ENCODE measurements around the gene SECISBP2L.

The SECISBP2L gene

GRCh38 chr15:49059491-49059890 lies 13.2 kb upstream of the SECISBP2L start:
- DNase-seq = no peak

DNA sequence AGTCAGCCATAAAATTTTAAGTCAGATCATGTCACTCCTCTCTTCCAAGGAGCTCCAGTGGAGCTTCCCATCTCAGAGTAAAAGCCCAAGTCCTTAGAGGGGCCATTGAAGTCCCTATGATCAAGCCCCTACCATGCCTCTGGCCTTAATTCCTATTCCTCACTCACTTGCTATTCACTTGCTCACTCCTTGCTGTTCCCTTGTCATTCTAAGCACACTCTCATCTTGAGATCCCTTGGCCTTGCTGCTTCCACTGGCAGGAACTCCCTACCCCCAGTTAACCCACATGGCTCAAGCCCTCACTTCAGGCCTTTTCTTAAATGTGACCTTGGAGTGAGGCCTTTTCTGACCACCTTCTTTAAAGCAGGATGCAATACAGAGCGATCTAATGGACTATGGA lies 12.3 kb upstream of the SECISBP2L start:
- DNase-seq = no peak

GRCh38 chr15:49055630-49056029 lies 9.4 kb upstream of the SECISBP2L start:
- no peak for DNase-seq

DNA sequence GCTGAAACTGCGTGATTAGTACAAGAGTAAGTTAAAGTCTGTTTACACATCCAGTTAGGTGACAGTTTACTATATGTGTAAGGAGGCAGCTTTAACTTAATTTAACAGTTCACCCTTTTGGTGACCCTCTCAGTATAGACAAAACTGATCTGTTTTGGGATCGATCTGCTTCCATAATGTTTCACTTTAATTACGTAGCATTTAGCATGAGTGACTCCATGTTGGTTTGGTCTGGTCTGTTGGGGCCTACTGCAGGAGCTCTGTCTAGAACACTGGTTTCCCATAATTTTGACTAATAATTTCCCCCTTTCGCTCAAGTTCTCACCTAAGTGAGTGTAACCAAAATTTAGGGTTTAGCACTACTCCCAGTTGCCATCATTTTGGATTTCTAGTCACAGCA lies 6.4 kb upstream of the SECISBP2L start:
- DNase-seq = no peak

DNA sequence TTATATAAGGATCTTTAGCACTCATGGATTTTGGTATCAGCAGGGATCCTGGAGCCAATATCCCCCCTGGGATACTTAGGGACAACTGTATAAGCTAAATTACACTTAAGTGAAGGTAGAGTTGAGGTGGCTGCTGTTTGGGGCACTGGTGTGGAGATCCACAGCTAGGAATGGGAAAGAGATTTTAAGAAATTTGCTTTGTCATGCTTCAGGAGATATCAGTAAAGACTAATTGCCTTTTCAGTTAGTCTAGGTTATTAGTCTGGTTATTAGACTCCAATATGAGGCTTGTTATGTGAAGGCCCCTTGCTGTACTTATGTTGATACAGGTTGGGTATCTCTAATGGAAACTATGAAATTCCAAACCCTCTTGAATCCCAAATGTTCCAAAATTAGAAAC lies 1.2 kb upstream of the SECISBP2L start:
- no peak for DNase-seq

DNA sequence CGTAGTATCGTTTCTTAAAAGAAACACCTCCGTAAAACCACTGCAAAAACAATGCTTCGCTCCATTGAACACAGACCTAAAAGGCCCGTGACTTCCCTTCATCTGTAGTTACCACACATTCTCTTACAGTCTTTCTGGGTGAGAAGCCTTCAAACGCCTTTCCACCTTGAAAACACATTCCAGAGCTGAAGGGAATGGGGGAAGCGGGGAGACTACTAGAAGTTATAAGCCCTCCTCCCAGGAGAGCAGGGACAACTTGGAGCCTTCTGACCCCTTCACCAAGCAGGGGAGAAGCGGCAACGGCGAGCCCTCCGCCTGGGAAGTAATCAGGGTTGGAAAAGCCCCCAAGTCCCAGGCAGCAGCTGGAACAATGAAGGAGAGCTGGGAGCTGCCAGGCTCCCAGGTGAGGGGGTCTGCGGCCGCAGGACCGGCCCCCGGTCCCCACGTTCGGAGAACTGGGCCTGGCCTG lies 461 bp downstream of the SECISBP2L start:
- peak; percentile 66 for DNase-seq

DNA sequence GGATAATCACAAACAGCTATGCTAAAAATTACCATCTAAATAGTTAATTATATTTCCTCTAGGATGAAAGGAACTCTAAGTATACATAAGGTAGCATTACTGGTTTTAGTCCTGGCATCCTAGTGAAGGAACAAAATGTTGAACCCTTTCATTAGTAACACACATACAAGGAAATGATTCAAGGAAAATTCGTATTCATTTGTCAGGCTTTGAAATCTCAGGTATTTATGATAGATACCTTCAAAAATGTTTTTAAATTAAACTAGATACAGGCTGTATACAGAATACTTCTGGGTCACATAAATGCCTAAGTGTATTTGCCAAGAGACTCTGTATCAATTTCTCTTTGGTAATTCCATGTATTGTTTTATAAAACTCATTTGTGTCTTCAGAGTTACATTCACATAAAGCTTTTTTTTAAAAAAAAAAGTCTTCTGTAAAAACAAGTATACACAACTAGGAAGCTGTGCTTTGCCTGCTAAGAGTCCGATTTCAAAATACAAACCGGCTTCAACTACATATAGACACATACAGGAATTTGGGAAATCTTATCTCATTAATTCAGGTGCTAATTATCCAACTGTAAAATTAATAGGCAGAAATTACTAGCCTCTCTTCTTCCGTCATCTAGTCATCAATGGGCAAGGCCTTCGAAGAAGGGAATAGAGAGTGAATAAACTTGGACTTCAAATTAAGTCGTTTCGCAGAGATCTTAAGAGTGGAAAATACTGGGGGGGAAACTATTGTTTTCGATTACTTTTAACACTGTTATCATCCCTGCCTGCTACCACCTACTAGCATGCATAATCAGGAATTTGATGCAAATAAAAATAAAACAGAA lies 1.3 kb downstream of the SECISBP2L start:
- DNase-seq = no peak

- DNase-seq = no peak
These were observed 2.2 kb downstream of the SECISBP2L start for GRCh38 chr15:49044002-49044401.

DNA sequence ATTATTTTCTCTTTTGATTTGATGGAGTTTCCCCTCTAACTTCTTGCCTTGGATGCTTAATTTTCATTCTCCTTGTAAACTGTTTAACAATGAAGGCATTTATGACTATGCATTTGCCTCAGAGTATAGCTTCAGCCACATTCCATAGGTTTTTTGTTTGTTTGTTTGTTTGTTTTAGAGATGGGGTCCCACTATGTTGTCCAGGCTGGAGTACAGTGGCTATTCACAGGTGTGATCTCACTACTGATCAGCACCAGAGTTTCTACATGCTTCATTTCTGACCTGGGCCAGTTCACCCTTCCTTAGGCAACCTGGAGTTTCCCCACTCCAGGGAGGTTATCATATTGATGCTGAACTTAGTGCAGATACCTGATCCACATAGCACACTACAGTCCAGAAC lies 4.1 kb downstream of the SECISBP2L start:
- no peak for DNase-seq

GRCh38 chr15:49041426-49041825 lies 4.8 kb downstream of the SECISBP2L start:
- no peak for DNase-seq

DNA sequence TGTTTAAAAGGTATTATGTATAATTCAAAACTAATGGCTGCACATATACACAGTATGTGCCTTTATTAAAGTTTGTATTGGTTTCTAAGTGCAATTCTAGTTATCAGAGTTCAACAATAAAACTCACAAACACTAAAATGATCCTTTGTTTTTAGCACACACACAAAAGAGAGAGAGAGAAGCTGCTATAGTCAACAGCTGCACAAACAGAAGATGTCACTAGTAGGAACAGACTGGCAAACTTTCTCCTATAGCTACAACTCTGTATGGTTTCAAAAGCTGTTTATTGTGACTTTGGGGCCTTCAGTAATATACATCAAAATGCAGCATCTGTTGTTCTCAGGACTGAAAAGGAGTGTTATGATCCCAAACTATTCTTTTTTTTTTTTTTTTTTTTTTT lies 6.1 kb downstream of the SECISBP2L start:
- no peak for DNase-seq

DNA sequence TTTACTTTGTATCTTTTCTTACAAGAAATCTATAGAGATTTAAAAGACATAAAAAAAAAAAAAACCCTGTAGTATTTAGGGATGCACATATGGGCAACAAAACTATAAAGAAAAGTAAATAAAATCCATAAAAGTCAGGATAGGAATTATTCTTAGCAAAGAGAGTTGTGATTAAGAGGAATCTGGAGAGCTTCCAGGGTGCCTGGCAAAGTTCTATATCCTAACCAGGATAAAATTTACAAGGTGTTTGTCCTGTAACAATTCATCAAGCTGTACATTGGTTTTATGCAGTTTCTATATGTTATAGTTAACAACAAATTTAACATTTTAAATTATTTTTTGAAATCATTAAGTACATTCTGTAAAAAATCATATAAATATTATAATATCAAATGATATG lies 7.9 kb downstream of the SECISBP2L start:
- DNase-seq = no peak

DNA sequence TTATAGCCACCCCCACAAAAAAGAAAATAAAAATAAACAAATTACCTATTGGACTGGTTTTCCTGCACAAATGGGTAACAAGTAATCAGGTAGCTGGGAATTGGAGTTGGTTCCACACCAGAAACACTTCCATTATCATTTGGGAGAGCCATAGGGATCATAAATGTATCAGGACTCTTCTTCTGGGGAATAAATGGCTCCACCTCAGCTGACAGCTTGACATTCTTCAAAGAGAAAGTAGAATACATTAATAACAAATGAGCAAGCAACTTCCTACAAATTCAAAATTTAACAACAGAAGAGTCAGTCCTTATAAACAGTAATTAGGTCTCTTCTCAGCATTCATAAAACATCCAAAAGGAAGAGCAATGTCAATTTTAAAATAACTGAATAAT lies 8.7 kb downstream of the SECISBP2L start:
- no peak for DNase-seq

DNA sequence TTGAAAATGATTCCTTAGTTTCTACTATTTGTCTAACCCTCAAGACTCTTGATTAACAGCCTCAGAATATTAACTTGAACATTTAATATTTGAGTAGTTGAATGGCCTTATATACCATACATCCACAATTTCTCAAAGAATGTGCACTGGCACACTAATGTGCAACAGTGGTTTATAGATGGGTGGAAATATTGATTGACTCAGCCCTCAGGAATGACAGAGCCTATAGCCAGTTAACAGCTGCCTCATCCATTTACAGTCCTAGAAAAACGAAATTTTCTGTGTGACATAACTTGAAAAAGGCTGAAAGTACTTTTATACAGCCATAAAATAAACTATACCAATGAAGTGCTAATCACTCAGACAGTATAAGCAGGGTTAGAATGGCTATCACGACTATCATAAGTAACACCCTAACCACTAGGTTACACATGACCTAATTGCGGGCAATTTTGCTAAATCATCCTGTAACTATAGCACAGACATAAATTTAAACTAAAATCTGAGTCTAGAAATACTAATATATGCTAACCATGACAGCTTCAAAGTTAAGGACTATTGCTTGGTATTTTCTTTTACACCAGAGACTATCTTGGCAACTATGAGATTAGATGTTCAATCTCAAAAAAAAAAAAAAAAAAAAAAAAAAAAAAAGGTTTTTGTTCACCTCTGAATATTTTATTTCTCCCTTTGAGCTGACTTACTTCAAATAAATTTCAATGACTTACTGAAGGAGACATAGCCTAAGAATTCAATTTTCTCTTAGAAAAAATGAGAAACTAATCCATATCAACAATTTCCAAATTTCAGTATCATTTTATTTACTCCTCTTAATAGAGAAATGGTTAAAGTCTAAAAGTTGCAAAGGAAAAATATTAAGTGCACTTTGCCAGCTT lies 9.3 kb downstream of the SECISBP2L start:
- DNase-seq = no peak

GRCh38 chr15:49035825-49036224 lies 10.4 kb downstream of the SECISBP2L start:
- no peak for DNase-seq

DNA sequence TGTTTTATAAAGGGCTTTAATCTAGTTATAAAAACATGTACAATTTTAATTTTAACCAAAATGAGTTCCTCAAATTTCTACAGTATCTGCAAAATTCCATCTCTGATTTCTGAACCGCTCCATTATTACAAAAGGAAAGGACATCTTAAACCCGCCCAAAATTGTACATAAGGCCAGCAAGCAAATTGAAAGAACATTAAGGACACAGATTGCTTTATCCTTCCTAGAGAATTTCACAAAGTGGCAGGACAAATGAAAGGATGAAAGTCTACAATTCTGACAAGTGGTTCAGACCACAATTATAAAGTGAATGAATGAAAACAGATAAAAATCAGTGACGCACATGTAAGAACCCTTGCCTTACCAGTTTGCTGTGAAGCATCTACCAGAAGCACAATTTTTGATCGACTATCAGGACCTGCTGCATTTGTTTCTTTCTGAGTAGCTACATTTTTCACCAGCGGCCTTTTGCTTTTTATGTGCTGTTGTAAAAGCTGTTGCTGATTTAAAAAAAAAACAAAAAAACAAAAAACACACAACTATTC lies 13.6 kb downstream of the SECISBP2L start:
- no peak for DNase-seq

- no peak for DNase-seq
These were observed 14.4 kb downstream of the SECISBP2L start for GRCh38 chr15:49031804-49032203.

- DNase-seq = no peak
These were observed 19.5 kb downstream of the SECISBP2L start for GRCh38 chr15:49026700-49027099.

GRCh38 chr15:49024840-49025239 lies 21.4 kb downstream of the SECISBP2L start:
- no peak for DNase-seq

GRCh38 chr15:49023354-49023753 lies 22.9 kb downstream of the SECISBP2L start:
- DNase-seq = no peak

- peak; percentile 36 for DNase-seq
These were observed 30.4 kb downstream of the SECISBP2L start for GRCh38 chr15:49015896-49016295.

GRCh38 chr15:48999314-48999713 lies 46.9 kb downstream of the SECISBP2L start:
- no peak for DNase-seq

- no peak for DNase-seq
These were observed 50.0 kb downstream of the SECISBP2L start for GRCh38 chr15:48996276-48996675.

DNA sequence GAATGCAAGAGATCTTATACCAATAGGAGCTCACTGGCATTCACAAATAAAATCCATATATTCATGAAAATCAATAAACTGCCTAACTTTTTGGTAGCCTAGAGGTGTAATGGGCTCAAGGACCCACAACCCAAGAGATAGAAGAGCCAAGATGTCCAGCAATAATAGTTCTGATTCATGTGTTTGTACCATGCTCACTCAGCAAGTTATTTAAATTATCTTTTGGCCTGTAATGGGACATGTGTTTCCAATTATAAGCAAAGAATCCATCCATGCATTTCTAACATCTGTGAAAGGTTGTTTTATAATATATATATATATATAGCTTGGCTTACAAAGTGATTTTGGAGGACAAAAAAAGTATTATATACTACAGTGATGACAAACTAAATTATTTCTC lies 52.9 kb downstream of the SECISBP2L start:
- DNase-seq = no peak

Data from NCI-H82 (cell line).